DMS79 treated with DMSO at 0.1 percent for 48 hours (cell line): ENCODE measurements around the gene ORAI3.

Experiments used
- DNase-seq: peaks from one replicate; lab custom pipeline; 2025; lab: John Stamatoyannopoulos, UW

The ORAI3 gene

GRCh38 chr16:30992276-30992780 lies 43.5 kb downstream of the ORAI3 start:
- DNase-seq, result no peak

- DNase-seq, result no peak
These were observed 44.3 kb downstream of the ORAI3 start for GRCh38 chr16:30992931-30993816.

GRCh38 chr16:30995927-30996323 lies 47.1 kb downstream of the ORAI3 start:
- DNase-seq, result no peak

- no peak for DNase-seq
These were observed 47.6 kb downstream of the ORAI3 start for GRCh38 chr16:30996324-30996984.

GRCh38 chr16:30996985-30997724 lies 48.3 kb downstream of the ORAI3 start:
- peak; percentile 41 for DNase-seq

- DNase-seq, result no peak
These were observed 49.1 kb downstream of the ORAI3 start for GRCh38 chr16:30997725-30998711.

GRCh38 chr16:30998852-30999761 lies 50.2 kb downstream of the ORAI3 start:
- DNase-seq, result no peak

GRCh38 chr16:31000671-31001382 lies 52.0 kb downstream of the ORAI3 start:
- DNase-seq, result no peak

- no peak for DNase-seq
These were observed 52.8 kb downstream of the ORAI3 start for GRCh38 chr16:31001507-31002249.

GRCh38 chr16:31002250-31002700 lies 53.4 kb downstream of the ORAI3 start:
- DNase-seq, result no peak

GRCh38 chr16:31002862-31003341 lies 54.0 kb downstream of the ORAI3 start:
- DNase-seq, result no peak

- no peak for DNase-seq
These were observed 54.9 kb downstream of the ORAI3 start for GRCh38 chr16:31003744-31004143.
